LNCAP (cell line): ENCODE data around the gene HESX1.

Source experiments
- TF ChIP-seq, protein P1 (sequence below): fragments of 450-650 bp; IDR thresholded peaks from 2 replicates; pipeline ENCODE4 v1.5.1; 2017; ENCODE audit warnings: mild to moderate bottlenecking

The HESX1 gene

GRCh38 chr3:57158813-57159738 is 40.7 kb downstream of the HESX1 start:
- TF ChIP-seq, protein P1, sequence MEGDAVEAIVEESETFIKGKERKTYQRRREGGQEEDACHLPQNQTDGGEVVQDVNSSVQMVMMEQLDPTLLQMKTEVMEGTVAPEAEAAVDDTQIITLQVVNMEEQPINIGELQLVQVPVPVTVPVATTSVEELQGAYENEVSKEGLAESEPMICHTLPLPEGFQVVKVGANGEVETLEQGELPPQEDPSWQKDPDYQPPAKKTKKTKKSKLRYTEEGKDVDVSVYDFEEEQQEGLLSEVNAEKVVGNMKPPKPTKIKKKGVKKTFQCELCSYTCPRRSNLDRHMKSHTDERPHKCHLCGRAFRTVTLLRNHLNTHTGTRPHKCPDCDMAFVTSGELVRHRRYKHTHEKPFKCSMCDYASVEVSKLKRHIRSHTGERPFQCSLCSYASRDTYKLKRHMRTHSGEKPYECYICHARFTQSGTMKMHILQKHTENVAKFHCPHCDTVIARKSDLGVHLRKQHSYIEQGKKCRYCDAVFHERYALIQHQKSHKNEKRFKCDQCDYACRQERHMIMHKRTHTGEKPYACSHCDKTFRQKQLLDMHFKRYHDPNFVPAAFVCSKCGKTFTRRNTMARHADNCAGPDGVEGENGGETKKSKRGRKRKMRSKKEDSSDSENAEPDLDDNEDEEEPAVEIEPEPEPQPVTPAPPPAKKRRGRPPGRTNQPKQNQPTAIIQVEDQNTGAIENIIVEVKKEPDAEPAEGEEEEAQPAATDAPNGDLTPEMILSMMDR: no peak

DNA sequence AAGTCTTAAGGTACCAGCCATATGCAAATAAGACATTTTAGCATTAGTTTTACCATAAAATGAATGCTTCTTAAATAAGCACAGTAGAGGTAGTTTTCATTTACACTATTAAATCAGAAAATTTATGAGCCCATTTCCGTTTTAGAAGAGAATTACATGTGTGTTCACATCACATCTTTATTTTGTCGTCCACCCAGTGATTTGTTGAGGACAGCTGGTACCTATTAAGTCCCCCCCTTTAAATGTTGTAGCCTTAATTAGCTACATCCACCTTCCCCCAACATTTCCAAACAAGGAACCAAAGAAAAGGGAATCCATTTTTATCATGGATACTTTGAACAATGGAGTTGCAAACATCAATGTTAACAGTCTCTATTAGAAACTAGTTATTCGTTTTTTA is 41.5 kb downstream of the HESX1 start:
- TF ChIP-seq, protein P1: no peak

GRCh38 chr3:57157545-57157944 is 42.2 kb downstream of the HESX1 start:
- TF ChIP-seq, protein P1: no peak

- TF ChIP-seq, protein P1: no peak
Measured at GRCh38 chr3:57155310-57155643, 44.5 kb downstream of the HESX1 start.

DNA sequence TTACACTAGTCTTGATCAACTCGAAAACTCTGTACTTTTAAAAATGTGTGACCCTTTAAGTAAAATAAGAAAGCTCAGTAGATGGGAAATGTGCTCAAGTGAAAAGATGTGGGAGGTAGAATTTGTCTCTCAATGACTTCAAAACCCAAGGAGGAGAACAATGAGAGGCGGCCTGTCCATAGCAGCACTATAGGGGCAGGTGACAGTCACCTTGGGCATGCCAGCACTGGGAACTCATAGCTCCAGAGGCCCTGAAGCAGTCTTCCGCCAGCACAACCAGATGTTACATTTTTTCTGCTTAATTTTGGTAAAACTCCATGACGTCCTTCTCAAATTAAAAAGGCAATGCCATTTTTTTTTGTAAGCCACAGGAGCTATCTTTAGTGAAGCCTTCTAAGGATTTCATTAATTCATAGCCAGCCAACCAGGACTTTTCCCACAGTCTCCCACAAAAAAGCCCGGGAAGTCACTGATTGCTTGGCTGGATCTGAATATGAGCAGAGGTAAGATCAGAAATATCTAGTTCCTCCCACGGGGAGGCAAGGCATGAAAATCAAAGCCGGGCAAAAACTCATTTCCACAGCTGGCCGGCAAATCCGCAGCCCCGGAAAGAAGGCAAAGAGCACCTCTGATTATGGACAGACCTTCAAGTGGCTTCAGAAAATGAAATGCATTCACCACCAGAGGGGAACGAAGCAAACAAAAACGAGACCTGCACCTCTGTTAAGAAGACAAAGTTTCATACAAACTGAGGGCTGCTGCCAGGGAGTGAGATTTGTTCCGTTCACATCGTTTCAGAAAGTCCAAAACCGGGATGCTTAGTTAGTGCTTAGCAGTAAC is 45.1 kb downstream of the HESX1 start:
- TF ChIP-seq, protein P1: no peak

DNA sequence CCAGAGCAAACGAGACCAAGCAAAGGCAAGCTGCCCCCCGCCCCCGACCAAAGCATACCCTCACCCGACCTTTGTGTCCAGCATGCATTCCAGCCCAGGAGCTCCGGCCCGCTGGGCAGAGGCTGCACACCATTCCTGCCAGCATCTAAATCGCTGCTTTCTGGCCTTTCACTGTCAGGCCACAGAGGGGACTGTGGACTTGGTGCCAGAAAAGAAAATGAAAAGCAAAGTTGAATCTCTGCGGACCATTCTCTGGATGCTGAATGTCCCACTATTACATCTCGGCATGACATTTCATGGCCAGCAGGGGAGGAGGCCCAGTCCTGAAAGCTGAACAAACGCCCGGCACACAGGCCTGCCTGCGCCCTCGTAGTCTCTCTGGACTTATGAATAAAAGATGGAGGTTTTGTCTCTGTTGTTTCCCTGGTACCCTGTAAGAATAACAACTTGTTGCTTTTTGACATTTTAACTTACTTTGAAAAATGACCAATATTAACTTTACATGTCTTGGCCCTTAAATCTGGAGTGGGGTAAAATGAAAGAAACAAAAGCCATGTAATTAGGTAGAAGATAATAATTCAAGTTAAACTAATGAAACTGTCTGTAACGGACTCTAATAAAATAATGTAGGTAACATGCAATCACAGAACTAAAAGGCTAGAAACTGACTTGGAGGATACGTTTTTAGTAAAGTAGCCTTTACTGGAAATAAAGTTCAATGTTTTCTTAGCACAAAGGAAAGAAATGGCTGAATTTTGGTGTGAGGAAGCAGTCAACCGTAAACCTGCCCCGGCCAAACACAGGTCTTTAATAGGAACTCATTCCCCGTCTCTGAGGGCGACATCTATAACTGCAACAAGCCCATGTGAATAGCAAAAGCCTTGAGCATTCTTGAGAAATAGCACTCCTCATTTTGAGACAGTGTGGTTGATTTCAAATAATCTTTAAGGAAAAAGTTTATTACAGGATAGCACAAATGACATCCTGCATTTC is 47.3 kb downstream of the HESX1 start:
- TF ChIP-seq, protein P1: no peak

- TF ChIP-seq, protein P1: no peak
Measured at GRCh38 chr3:57151749-57152148, 48.0 kb downstream of the HESX1 start.
